ENCODE data around the gene ERCC6.

DNA sequence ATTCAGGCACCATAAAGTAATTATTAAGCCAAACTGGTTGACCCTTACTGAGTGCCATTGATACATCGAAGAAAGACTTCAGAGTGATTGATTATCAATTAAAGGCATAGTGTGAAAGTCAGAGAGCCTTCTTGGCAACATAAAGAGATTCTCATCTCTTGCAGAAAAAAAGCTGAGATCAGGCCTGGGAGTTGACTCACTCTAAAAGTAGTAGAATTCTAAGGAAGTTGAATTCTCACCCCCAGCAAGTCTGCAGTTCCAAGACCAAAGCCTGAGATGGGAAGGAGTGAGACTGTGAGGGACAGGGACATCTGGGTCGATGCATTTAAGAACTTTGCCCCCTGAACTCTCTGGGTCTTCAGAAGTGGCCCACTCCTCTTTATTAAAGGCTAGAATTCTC is 21.6 kb upstream of the ERCC6 start:
- TF ChIP-seq CTCF (IDR thresholded peaks at IDR 0.05; ENCODE audit: insufficient read depth, low read length) (no peak), POLR2AphosphoS5 (IDR thresholded peaks at IDR 0.05; ENCODE audit: low read depth) (no peak), SPI1 (IDR thresholded peaks at IDR 0.05; ENCODE audit: borderline replicate concordance, low read depth) (no peak)

Measured in HL-60 (cell line).